HepG2 (cell line): ENCODE results near the gene CYP4F12. TPM values are rescaled to one million over a fixed set of nuclear protein-coding genes. Genes with fewer than 3 reads are reported as not detected.

Experiments
- AGO1 ChIP-seq: fragments of 200-400 bp; formaldehyde crosslinking; IDR thresholded peaks from 2 replicates; pipeline ENCODE4 v1.6.1; 2017; ENCODE audit warnings: mild to moderate bottlenecking, low read depth, low read length, moderate library complexity; ENCODE audit not compliant: poor library complexity, severe bottlenecking
- ATAD3A ChIP-seq: sonication (generic); formaldehyde crosslinking; IDR thresholded peaks from 2 replicates; pipeline ENCODE4 v1.4.0; 2020; ENCODE audit warnings: missing genetic modification reagents
- CBX5 ChIP-seq: sonication (generic); formaldehyde crosslinking; IDR thresholded peaks from 2 replicates; pipeline ENCODE4 v1.4.0; 2020; ENCODE audit warnings: missing genetic modification reagents, borderline replicate concordance
- CCDC6 ChIP-seq: sonication (generic); formaldehyde crosslinking; IDR thresholded peaks from 2 replicates; pipeline ENCODE4 v1.8.1; 2022; ENCODE audit warnings: mild to moderate bottlenecking, missing genetic modification reagents, moderate library complexity
- DNMT3B ChIP-seq: conservative IDR thresholded peaks from 2 replicates; pipeline ENCODE4 v1.6.1; 2016; ENCODE audit warnings: missing biosample characterization, control low read depth
- FOSL1 ChIP-seq: sonication (generic); formaldehyde crosslinking; IDR thresholded peaks from 2 replicates; pipeline ENCODE4 v1.9.0; 2021; ENCODE audit warnings: missing genetic modification reagents, borderline replicate concordance
- KLF12 ChIP-seq: sonication (generic); formaldehyde crosslinking; IDR thresholded peaks from 2 replicates; pipeline ENCODE4 v1.4.0; 2020; ENCODE audit warnings: missing genetic modification reagents, borderline replicate concordance
- NFYC ChIP-seq: IDR thresholded peaks from 2 replicates; pipeline ENCODE4 v1.6.1; 2016; ENCODE audit warnings: missing genetic modification reagents, missing compliant biosample characterization
- NR2C2 ChIP-seq: sonication (generic); formaldehyde crosslinking; IDR thresholded peaks from 2 replicates; pipeline ENCODE4 v1.4.0; 2020; ENCODE audit warnings: missing genetic modification reagents, mild to moderate bottlenecking, moderate library complexity, borderline replicate concordance
- RARG ChIP-seq: sonication (generic); formaldehyde crosslinking; IDR thresholded peaks from 2 replicates; pipeline ENCODE4 v1.4.0; 2020; ENCODE audit warnings: low read depth, mild to moderate bottlenecking, missing genetic modification reagents
- REL ChIP-seq: sonication (generic); formaldehyde crosslinking; conservative IDR thresholded peaks from 2 replicates; pipeline ENCODE4 v1.8.0; 2022; ENCODE audit warnings: mild to moderate bottlenecking, missing genetic modification reagents, moderate library complexity
- TOE1 ChIP-seq: sonication (generic); formaldehyde crosslinking; IDR thresholded peaks from 2 replicates; pipeline ENCODE4 v1.4.0; 2020; ENCODE audit warnings: mild to moderate bottlenecking, missing genetic modification reagents
- ZFP37 ChIP-seq: sonication (generic); formaldehyde crosslinking; IDR thresholded peaks from 2 replicates; pipeline ENCODE4 v1.4.0; 2020; ENCODE audit warnings: missing genetic modification reagents, borderline replicate concordance
- ZNF530 ChIP-seq: sonication (generic); formaldehyde crosslinking; IDR thresholded peaks from 2 replicates; pipeline ENCODE4 v1.5.0; 2020; ENCODE audit warnings: low read depth, mild to moderate bottlenecking, missing genetic modification reagents
- ZNF547 ChIP-seq: sonication (generic); formaldehyde crosslinking; IDR thresholded peaks from 2 replicates; pipeline ENCODE4 v1.5.1; 2020; ENCODE audit warnings: mild to moderate bottlenecking, missing genetic modification reagents
- ZNF709 ChIP-seq: sonication (generic); formaldehyde crosslinking; IDR thresholded peaks from 2 replicates; pipeline ENCODE4 v1.5.0; 2020; ENCODE audit warnings: mild to moderate bottlenecking, missing genetic modification reagents
- ZNF768 ChIP-seq: sonication (generic); formaldehyde crosslinking; IDR thresholded peaks from 2 replicates; pipeline ENCODE4 v1.4.0; 2020; ENCODE audit warnings: missing genetic modification reagents
- ZNF772 ChIP-seq: sonication (generic); formaldehyde crosslinking; IDR thresholded peaks from 2 replicates; pipeline ENCODE4 v1.5.0; 2020; ENCODE audit warnings: mild to moderate bottlenecking, missing genetic modification reagents
- ZNF790 ChIP-seq: sonication (generic); formaldehyde crosslinking; IDR thresholded peaks from 2 replicates; pipeline ENCODE4 v1.8.0; 2022; ENCODE audit warnings: missing genetic modification reagents, mild to moderate bottlenecking, borderline replicate concordance
- polyA plus RNA-seq, 8 experiments: library from polyadenylated mRNA; depleted of rRNA in 3 of 8; stranded (reverse) in 7 of 8; unstranded in 1 of 8; fragments of >200 nt; fragmentation: Illumina TruSeq in 4 of 8; extraction: Trizol in 4 of 8; gene quantifications; 2 replicates each; pipeline versions ENCODE4 v1.2.1 to v1.2.3, GENCODE V29; 2011 to 2016; ENCODE audit warnings: low read depth in 4 of 8, missing spikeins in 1 of 8, mixed read lengths in 1 of 8; ENCODE audit not compliant: insufficient read depth in 1 of 8
- total RNA-seq, 5 experiments: library from RNA; depleted of rRNA; stranded (reverse); fragments of >200 nt; fragmentation: Illumina TruSeq; extraction: Trizol; gene quantifications; 2 replicates each; pipeline ENCODE4 v1.2.3, GENCODE V29; 2016; ENCODE audit warnings: low read depth in 1 of 5
- TF ChIP-seq, protein P1 (sequence below): sonication (generic); formaldehyde crosslinking; IDR thresholded peaks from 2 replicates; pipeline ENCODE4 v1.5.1; 2020; ENCODE audit warnings: mild to moderate bottlenecking, missing genetic modification reagents, moderate library complexity
- TF ChIP-seq, protein P2 (sequence below): sonication (generic); formaldehyde crosslinking; conservative IDR thresholded peaks from 2 replicates; pipeline ENCODE4 v1.8.0; 2022; ENCODE audit warnings: missing genetic modification reagents
- TF ChIP-seq, protein P3 (sequence below): sonication (generic); formaldehyde crosslinking; IDR thresholded peaks from 2 replicates; pipeline ENCODE4 v1.4.0; 2020; ENCODE audit warnings: missing genetic modification reagents
- TF ChIP-seq, protein P4 (sequence below): sonication (generic); formaldehyde crosslinking; IDR thresholded peaks from 2 replicates; pipeline ENCODE4 v1.5.1; 2020; ENCODE audit warnings: missing genetic modification reagents, mild to moderate bottlenecking, borderline replicate concordance
- TF ChIP-seq, protein P5 (sequence below): sonication (generic); formaldehyde crosslinking; IDR thresholded peaks from 2 replicates; pipeline ENCODE4 v1.5.0; 2020; ENCODE audit warnings: mild to moderate bottlenecking, missing genetic modification reagents, moderate library complexity

The CYP4F12 gene
- total and polyA plus RNA-seq, 2 of the 13 experiments (the other 11 are each of a cell fraction or from before 2014, with no cell fraction given), result 29.9 to 30.8 TPM

DNA sequence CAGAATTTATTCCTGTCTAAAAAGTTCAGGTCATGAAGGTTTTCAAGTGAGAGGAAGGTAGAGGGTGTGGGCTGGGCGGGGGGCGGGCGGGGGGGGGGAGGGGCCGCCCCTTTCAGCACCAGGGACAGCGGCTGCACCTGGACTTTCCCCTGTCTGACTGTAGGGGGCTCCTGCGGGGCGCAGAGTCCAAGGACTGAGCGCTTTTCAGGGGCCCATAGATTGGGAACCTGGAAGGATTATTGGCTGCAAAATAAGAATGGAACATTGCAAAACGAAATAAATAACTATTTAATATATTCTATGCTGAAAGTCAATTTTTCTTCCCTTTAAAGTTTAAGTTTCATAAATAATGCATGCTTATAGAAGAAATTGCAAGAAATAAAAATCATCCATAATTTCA is 41.1 kb upstream of the CYP4F12 start (continued):
- TF ChIP-seq ZNF790 (CRISPR knock-in tag) (no peak; the same call in 1 of the 2 replicates), ZNF530 (CRISPR knock-in tag) (no peak), CCDC6 (CRISPR knock-in tag) (no peak), RARG (CRISPR knock-in tag) (no peak), ZNF547 (CRISPR knock-in tag) (no peak), DNMT3B (CRISPR knock-in tag) (no peak), AGO1 (no peak), CBX5 (CRISPR knock-in tag) (no peak), NR2C2 (CRISPR knock-in tag) (no peak), FOSL1 (CRISPR knock-in tag) (no peak), ZNF772 (CRISPR knock-in tag) (no peak), REL (no peak), ATAD3A (no peak), ZNF768 (no peak), KLF12 (CRISPR knock-in tag) (peak; percentile 71; the same call in 1 of the 2 replicates), ZNF709 (no peak), NFYC (CRISPR knock-in tag) (no peak), ZFP37 (peak; percentile 90; the same call in 1 of the 2 replicates), TOE1 (peak; percentile 49; the same call in 1 of the 2 replicates)
- TF ChIP-seq, protein P1, sequence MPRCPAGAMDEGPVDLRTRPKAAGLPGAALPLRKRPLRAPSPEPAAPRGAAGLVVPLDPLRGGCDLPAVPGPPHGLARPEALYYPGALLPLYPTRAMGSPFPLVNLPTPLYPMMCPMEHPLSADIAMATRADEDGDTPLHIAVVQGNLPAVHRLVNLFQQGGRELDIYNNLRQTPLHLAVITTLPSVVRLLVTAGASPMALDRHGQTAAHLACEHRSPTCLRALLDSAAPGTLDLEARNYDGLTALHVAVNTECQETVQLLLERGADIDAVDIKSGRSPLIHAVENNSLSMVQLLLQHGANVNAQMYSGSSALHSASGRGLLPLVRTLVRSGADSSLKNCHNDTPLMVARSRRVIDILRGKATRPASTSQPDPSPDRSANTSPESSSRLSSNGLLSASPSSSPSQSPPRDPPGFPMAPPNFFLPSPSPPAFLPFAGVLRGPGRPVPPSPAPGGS (CRISPR knock-in tag), result no peak
- TF ChIP-seq, protein P2, sequence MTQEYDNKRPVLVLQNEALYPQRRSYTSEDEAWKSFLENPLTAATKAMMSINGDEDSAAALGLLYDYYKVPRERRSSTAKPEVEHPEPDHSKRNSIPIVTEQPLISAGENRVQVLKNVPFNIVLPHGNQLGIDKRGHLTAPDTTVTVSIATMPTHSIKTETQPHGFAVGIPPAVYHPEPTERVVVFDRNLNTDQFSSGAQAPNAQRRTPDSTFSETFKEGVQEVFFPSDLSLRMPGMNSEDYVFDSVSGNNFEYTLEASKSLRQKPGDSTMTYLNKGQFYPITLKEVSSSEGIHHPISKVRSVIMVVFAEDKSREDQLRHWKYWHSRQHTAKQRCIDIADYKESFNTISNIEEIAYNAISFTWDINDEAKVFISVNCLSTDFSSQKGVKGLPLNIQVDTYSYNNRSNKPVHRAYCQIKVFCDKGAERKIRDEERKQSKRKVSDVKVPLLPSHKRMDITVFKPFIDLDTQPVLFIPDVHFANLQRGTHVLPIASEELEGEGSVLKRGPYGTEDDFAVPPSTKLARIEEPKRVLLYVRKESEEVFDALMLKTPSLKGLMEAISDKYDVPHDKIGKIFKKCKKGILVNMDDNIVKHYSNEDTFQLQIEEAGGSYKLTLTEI (CRISPR knock-in tag), result no peak
- TF ChIP-seq, protein P3, sequence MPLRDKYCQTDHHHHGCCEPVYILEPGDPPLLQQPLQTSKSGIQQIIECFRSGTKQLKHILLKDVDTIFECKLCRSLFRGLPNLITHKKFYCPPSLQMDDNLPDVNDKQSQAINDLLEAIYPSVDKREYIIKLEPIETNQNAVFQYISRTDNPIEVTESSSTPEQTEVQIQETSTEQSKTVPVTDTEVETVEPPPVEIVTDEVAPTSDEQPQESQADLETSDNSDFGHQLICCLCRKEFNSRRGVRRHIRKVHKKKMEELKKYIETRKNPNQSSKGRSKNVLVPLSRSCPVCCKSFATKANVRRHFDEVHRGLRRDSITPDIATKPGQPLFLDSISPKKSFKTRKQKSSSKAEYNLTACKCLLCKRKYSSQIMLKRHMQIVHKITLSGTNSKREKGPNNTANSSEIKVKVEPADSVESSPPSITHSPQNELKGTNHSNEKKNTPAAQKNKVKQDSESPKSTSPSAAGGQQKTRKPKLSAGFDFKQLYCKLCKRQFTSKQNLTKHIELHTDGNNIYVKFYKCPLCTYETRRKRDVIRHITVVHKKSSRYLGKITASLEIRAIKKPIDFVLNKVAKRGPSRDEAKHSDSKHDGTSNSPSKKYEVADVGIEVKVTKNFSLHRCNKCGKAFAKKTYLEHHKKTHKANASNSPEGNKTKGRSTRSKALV (CRISPR knock-in tag), result no peak
- TF ChIP-seq, protein P4, sequence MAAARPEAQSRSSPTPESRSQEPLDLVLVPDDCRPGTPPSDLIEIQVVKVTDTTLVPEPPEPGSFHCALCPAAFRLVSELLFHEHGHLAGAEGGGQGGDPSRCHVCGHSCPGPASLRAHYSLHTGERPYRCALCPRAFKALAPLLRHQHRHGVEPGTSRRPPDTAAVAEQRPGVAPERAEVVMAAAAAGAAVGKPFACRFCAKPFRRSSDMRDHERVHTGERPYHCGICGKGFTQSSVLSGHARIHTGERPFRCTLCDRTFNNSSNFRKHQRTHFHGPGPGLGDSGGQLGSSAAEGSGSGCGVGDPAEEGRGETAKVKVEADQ (CRISPR knock-in tag), result no peak
- TF ChIP-seq, protein P5, sequence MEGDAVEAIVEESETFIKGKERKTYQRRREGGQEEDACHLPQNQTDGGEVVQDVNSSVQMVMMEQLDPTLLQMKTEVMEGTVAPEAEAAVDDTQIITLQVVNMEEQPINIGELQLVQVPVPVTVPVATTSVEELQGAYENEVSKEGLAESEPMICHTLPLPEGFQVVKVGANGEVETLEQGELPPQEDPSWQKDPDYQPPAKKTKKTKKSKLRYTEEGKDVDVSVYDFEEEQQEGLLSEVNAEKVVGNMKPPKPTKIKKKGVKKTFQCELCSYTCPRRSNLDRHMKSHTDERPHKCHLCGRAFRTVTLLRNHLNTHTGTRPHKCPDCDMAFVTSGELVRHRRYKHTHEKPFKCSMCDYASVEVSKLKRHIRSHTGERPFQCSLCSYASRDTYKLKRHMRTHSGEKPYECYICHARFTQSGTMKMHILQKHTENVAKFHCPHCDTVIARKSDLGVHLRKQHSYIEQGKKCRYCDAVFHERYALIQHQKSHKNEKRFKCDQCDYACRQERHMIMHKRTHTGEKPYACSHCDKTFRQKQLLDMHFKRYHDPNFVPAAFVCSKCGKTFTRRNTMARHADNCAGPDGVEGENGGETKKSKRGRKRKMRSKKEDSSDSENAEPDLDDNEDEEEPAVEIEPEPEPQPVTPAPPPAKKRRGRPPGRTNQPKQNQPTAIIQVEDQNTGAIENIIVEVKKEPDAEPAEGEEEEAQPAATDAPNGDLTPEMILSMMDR (CRISPR knock-in tag), result peak; percentile 66
